PC-9 (cell line): Measurements from ENCODE around the gene ABAT. TPM values are rescaled to one million over a fixed set of nuclear protein-coding genes. Genes with fewer than 3 reads are reported as not detected.

ENCODE experiments used
- BruUV-seq: library from RNA; stranded (reverse); fragments of 400-500 nt; replicated peaks from 2 replicates; lab custom pipeline; 2021; lab: Mats Ljungman, UMichigan
- CTCF ChIA-PET: fragments of 300-600 bp; sonication (Branson Sonifier 250); formaldehyde crosslinking; loops from one replicate; lab custom pipeline; 2022; ENCODE audit warnings: antibody characterized with exemption; lab: Charles Lee
- POLR2A ChIA-PET: fragments of 300-600 bp; sonication (Branson Sonifier 250); formaldehyde crosslinking; loops from one replicate; lab custom pipeline; 2022; ENCODE audit warnings: antibody characterized with exemption; ENCODE audit not compliant: unreplicated experiment; lab: Charles Lee
- DNase-seq, 2 experiments: peaks; one replicate each; pipeline versions ENCODE4 v3.0.0 to v3.0.0-alpha.2; 2015 to 2022; ENCODE audit warnings: mixed read lengths in 1 of 2
- H2AFZ ChIP-seq: fragments of 200-600 bp; sonication (generic); 2 replicates; pipeline ENCODE4 v1.8.1; 2017; ENCODE audit warnings: antibody characterized with exemption
- H3F3A ChIP-seq: fragments of 200-600 bp; sonication (generic); 2 replicates; pipeline ENCODE4 v1.8.1; 2017; ENCODE audit warnings: antibody characterized with exemption, mild to moderate bottlenecking, low read depth; ENCODE audit not compliant: insufficient read depth
- H3K27ac ChIP-seq: fragments of 200-600 bp; sonication (generic); 2 replicates; pipeline ENCODE4 v1.6.1; 2016; ENCODE audit warnings: mixed run types
- H3K27me3 ChIP-seq: fragments of 200-600 bp; sonication (generic); 2 replicates; pipeline ENCODE4 v1.6.1; 2016; ENCODE audit warnings: low read depth, mixed run types; ENCODE audit not compliant: insufficient read depth
- H3K36me3 ChIP-seq: fragments of 200-600 bp; sonication (generic); 2 replicates; pipeline ENCODE4 v1.6.1; 2016; ENCODE audit warnings: low read depth, mixed run types
- H3K4me1 ChIP-seq: fragments of 200-600 bp; sonication (generic); replicated peaks from 2 replicates; pipeline ENCODE4 v1.6.1; 2016; ENCODE audit warnings: mixed run types; ENCODE audit not compliant: insufficient read depth
- H3K4me2 ChIP-seq: fragments of 200-600 bp; sonication (generic); 2 replicates; pipeline ENCODE4 v1.6.1; 2017; ENCODE audit warnings: mixed run types
- H3K4me3 ChIP-seq: fragments of 200-600 bp; sonication (generic); 2 replicates; pipeline ENCODE4 v1.6.1; 2016; ENCODE audit warnings: mixed run types
- H3K79me2 ChIP-seq: fragments of 200-600 bp; sonication (generic); 2 replicates; pipeline ENCODE4 v1.6.1; 2017; ENCODE audit warnings: low read depth, mixed run types
- H3K9me2 ChIP-seq: fragments of 200-600 bp; sonication (generic); 2 replicates; pipeline ENCODE4 v1.8.1; 2017; ENCODE audit warnings: mild to moderate bottlenecking; ENCODE audit not compliant: insufficient read depth
- H3K9me3 ChIP-seq: fragments of 200-600 bp; sonication (generic); 2 replicates; pipeline ENCODE4 v1.8.1; 2016; ENCODE audit warnings: low read depth; ENCODE audit not compliant: insufficient read depth
- H4K20me1 ChIP-seq: fragments of 200-600 bp; sonication (generic); 2 replicates; pipeline ENCODE4 v1.8.1; 2017; ENCODE audit not compliant: insufficient read depth
- EZH2 ChIP-seq: fragments of 200-600 bp; sonication (generic); IDR thresholded peaks from 2 replicates; pipeline ENCODE4 v1.8.0; 2017; ENCODE audit warnings: antibody characterized with exemption, low read depth
- intact Hi-C: fragments of 100-400 bp; cut with micrococcal nuclease; formaldehyde crosslinking; loops from one replicate; pipeline ENCODE4 v1.10.0; 2022; ENCODE audit not compliant: unreplicated experiment
- total RNA-seq: library from RNA; stranded (reverse); gene quantifications from 2 replicates; pipeline ENCODE4 v1.2.3, GENCODE V29; 2021
- TF ChIP-seq, protein P1 (sequence below): fragments of 200-600 bp; sonication (generic); conservative IDR thresholded peaks from 2 replicates; pipeline ENCODE4 v1.6.1; 2017; ENCODE audit warnings: mixed run types, antibody characterized with exemption, mild to moderate bottlenecking, moderate library complexity

ABAT gene
- total RNA-seq, 1 experiment from 2014 or later: 12.9 TPM

- no peak overlapping the region for H3K4me3 ChIP-seq
- no peak for TF ChIP-seq EZH2
- TF ChIP-seq, protein P1, sequence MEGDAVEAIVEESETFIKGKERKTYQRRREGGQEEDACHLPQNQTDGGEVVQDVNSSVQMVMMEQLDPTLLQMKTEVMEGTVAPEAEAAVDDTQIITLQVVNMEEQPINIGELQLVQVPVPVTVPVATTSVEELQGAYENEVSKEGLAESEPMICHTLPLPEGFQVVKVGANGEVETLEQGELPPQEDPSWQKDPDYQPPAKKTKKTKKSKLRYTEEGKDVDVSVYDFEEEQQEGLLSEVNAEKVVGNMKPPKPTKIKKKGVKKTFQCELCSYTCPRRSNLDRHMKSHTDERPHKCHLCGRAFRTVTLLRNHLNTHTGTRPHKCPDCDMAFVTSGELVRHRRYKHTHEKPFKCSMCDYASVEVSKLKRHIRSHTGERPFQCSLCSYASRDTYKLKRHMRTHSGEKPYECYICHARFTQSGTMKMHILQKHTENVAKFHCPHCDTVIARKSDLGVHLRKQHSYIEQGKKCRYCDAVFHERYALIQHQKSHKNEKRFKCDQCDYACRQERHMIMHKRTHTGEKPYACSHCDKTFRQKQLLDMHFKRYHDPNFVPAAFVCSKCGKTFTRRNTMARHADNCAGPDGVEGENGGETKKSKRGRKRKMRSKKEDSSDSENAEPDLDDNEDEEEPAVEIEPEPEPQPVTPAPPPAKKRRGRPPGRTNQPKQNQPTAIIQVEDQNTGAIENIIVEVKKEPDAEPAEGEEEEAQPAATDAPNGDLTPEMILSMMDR: no peak
- H3K79me2 ChIP-seq: 0 out of 2 replicates have a peak, but pooled peaks cover 3% of the 10 kb centered on the region
- peaks cover 12% of the 10 kb centered on the region; the same call in 1 of the 2 replicates for H3F3A ChIP-seq
- no peaks in the 10 kb centered on the region for H3K4me1 ChIP-seq
- H3K27ac ChIP-seq: no peak overlapping the region
- ChIA-PET POLR2A (no interaction called here), CTCF (interaction anchor here (0.5 to 1.5 kb wide), 2 partner anchors 11 to 1758 kb away, joined by 3 read pairs; partner anchors contain the start of gene EMP2)
- peaks cover 23% of the 10 kb centered on the region for H4K20me1 ChIP-seq
- H3K9me3 ChIP-seq: no peaks in the 10 kb centered on the region
- peaks cover 7% of the 10 kb centered on the region; the same call in 1 of the 2 replicates for H3K36me3 ChIP-seq
- no TSS peak for BruUV-seq
- DNase-seq: no peak
- no peak overlapping the region for H2AFZ ChIP-seq
- H3K27me3 ChIP-seq: no peaks in the 10 kb centered on the region
- H3K9me2 ChIP-seq: no peaks in the 10 kb centered on the region
- no peak overlapping the region for H3K4me2 ChIP-seq
- intact Hi-C loops: no loop called here
Measured at GRCh38 chr16:8822403-8822802, 148.0 kb downstream of the ABAT start.

DNA sequence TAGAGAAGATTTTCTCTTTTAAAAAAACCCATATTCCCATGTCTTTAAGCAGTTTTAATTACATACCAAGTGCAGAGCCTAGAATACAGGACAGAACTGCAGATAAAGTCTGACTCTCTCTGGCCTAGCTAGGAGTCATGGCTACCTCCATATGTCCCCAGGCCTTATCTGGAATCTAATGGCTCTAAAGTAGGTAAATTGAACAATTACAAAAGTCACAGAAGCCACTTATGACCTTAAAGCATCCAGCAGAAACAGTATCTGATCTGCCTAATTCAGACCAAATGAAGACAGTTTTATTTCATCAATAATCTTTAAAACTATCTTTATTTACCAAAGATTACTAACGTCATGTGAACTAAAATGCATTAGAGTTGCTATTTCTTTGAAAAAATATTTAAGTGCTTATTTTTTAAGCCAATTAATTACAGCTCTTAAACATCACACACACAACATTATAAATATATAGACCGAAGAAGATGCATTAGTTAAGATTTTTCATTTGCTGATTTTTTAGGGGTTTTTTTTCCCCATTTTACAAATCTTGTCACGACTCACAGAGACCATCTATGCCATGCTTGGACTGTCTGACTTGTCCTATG, 152.0 kb downstream of the ABAT start:
- Histone ChIP-seq H2AFZ (no peak overlapping the region), H3K36me3 (peaks cover 7% of the 10 kb centered on the region), H3K79me2 (0 out of 2 replicates have a peak, but pooled peaks cover 8% of the 10 kb centered on the region), H3K4me2 (no peak overlapping the region), H3K27ac (no peak overlapping the region), H3K9me3 (no peaks in the 10 kb centered on the region), H3K4me3 (no peak overlapping the region), H3F3A (peaks cover 12% of the 10 kb centered on the region; the same call in 1 of the 2 replicates), H3K4me1 (no peaks in the 10 kb centered on the region), H3K27me3 (no peaks in the 10 kb centered on the region), H4K20me1 (peaks cover 18% of the 10 kb centered on the region), H3K9me2 (no peaks in the 10 kb centered on the region)
- POLR2A ChIA-PET: interaction anchor here (0.7 kb wide), 1 partner anchor 10 kb away, joined by 15 read pairs; no protein-coding TSS in a partner anchor
- CTCF ChIA-PET: no interaction called here
- intact Hi-C loops: no loop called here
- no TSS peak for BruUV-seq
- no peak for DNase-seq
- TF ChIP-seq, protein P1: no peak

DNA sequence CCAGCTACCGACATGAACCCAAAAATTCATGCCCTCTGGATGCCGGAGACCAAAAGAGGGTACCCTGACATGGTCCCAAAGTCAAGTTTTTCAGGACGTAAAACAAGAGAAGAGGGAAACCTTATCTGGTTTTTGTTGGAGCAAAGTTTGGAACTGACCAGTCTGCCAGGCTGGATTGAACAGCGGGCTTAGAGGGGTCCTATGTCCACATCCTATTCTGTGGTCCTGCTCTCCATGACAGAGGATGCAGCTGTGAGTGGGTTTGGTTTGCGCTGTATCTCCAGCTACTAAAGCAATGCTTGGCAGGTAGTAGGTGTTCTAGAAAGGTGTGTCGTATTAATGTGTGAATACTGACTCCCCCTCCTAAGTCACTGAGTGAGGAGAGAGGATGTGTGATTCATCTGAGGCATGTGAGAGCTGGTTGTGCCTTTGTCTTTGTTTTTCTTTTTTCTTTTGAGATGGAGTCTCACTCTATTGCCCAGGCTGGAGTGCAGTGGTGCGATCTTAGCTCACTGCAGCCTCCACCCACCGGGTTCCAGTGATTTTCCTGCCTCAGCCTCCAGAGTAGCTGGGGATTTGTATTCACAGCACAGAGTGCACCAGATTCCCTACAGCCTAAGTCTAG, 154.2 kb downstream of the ABAT start:
- H2AFZ ChIP-seq: no peak overlapping the region
- TF ChIP-seq, protein P1: no peak
- TF ChIP-seq EZH2: no peak
- no peak for DNase-seq
- H3K79me2 ChIP-seq: 0 out of 2 replicates have a peak, but pooled peaks cover 14% of the 10 kb centered on the region
- H3K4me2 ChIP-seq: no peak overlapping the region
- no peaks in the 10 kb centered on the region for H3K9me3 ChIP-seq
- peaks cover 4% of the 10 kb centered on the region; the same call in 1 of the 2 replicates for H3F3A ChIP-seq
- POLR2A ChIA-PET: interaction anchor here (0.6 kb wide), 1 partner anchor 24 kb away, joined by 5 read pairs; no protein-coding TSS in a partner anchor
- no peaks in the 10 kb centered on the region for H3K4me1 ChIP-seq
- no peaks in the 10 kb centered on the region for H3K9me2 ChIP-seq
- no TSS peak for BruUV-seq
- CTCF ChIA-PET: no interaction called here
- H3K27ac ChIP-seq: no peak overlapping the region
- no peak overlapping the region for H3K4me3 ChIP-seq
- H3K27me3 ChIP-seq: no peaks in the 10 kb centered on the region
- H4K20me1 ChIP-seq: peaks cover 22% of the 10 kb centered on the region
- intact Hi-C loops: no loop called here
- H3K36me3 ChIP-seq: peaks cover 7% of the 10 kb centered on the region
